Raji (cell line): Measurements from ENCODE around the gene TEDC1.
A peak's percentile ranks its signal among the peaks of the same experiment; 100 is the strongest.

ENCODE experiments used
- POLR2A ChIP-seq: IDR thresholded peaks from 2 replicates; pipeline ENCODE4 v1.6.1; 2011; ENCODE audit warnings: low read depth, low read length, control low read depth; ENCODE audit not compliant: insufficient read depth

The TEDC1 gene

GRCh38 chr14:105490572-105491365, at the start of gene TEDC1:
TEDC1 (plus strand) TSS chr14:105491246; CDS start chr14:105491376, 130 bp downstream.
- TF ChIP-seq POLR2A = peak; percentile 58

DNA sequence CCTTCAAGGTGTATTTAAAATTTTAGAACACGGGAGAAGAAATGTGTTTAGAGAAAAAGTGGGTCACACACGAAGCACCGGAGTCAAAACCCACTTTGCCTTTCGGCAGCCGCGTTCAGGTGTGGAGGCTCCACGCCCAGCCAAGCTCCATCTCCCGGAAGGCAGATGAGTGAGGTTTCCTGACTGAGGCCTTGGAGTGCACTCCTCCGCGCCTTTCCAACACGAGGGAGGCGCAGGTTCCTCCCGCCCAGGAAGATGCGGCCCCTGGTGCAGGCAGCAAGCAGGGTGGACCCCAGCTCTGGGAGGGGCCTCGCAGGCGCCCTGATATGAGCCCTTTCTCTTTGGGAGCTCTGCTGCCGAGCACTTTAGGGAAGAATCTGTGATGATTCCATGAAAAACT, 48.9 kb upstream of the TEDC1 start:
- no peak for TF ChIP-seq POLR2A

GRCh38 chr14:105442834-105443233, 48.2 kb upstream of the TEDC1 start:
- TF ChIP-seq POLR2A = no peak

DNA sequence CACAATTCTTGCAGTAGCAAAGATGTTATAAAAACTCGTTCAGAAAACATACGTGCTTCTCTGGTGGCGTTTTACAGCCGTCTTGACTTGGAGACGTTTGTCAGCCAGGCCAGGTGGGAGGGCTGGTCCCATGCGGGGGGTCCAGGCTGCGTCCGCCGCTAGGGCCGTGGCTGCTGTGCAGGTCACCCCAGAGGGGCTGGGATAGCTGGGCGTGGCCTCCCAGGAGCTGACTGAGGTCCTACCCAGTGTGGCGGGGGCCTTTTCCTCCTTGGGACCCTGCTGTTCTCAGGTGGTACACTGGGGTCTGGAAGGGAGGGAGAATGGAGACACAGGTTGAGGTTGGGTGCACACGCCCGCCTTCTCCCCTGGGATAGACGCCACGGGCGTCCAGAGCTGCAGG, 46.2 kb upstream of the TEDC1 start:
- TF ChIP-seq POLR2A = no peak

DNA sequence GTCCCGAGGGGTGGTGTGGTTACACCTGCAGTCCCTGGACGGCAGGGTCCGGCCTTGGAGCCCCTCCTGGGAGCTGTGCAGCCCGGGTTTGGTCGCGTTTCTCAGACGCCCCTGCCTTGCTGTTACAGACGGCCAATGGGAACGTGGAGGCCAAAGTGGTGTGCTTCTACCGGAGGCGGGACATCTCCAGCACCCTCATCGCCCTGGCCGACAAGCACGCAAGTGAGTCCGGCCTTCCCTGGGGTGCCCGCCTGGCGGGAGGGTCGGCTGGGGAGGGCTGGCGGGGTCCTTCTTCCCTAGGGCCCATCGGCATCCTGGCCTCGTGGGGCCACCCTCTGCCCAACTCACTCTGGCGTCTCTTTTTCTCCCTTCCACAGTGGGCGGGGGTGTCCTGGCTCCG, 45.8 kb upstream of the TEDC1 start:
- no peak for TF ChIP-seq POLR2A

DNA sequence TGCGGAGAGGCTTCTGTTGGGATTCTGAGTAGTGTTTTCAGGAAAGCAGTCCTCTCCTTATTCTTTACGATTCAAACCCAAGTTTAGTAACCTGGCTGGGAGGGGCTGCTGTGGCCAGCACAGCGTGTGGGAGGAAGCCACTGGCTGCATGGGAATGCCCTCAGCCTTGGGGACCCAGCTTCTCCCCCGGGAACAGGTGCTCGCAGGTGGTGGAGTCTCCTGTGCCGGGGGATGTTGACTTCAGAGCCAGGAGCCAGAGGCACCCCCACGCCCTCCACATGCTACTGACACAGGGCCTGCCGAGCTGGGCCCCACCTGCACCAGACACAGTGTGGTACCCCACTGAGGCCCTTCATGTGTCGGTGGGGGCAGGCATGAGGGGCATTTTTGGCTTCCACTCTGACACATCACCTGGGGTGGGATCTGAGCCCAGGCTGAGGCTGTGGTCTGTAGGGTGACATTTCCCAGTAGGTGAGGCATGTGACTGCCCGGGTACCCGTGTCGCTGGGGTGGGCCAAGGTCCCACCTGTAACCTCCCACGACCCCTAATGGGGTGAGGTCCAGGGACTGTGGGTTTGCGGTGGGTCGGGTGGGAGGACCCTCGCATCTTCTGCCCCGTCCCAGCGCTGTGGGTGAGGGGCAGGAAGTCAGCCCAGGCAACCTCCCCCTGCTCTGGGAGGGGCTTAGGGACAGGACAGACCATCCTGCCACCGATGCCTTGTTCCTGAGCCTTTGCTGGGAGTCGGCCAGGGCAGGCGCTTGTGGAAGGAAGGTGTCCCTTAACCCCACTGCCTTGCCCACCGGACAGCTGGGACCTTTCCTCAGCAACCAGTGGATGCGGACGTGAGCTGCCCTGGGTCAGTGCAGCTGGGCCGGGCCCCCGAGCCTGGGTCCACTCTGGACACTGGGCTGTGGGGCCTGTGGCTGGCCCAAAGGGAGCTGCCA, 44.9 kb upstream of the TEDC1 start:
- no peak for TF ChIP-seq POLR2A

DNA sequence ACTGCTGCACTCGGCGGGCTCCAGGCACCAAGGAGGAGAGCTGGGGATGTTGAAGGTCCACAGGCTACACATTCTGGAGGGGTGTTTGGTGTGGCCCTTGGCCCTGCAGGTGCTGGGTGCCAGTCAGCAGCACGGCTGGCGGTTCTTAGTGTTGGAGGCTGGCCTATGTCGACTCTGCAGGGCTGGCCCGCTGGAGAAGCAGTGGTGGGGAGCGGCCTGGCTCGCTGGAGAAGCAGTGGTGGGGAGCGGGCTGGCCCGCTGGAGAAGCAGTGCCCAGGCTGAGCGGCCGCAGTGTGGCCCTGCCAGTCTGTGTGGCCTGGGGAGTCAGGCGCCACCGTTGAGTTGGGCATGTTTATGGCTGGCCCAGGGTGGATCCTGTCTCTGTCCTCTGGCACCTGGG, 44.1 kb upstream of the TEDC1 start:
- no peak for TF ChIP-seq POLR2A

DNA sequence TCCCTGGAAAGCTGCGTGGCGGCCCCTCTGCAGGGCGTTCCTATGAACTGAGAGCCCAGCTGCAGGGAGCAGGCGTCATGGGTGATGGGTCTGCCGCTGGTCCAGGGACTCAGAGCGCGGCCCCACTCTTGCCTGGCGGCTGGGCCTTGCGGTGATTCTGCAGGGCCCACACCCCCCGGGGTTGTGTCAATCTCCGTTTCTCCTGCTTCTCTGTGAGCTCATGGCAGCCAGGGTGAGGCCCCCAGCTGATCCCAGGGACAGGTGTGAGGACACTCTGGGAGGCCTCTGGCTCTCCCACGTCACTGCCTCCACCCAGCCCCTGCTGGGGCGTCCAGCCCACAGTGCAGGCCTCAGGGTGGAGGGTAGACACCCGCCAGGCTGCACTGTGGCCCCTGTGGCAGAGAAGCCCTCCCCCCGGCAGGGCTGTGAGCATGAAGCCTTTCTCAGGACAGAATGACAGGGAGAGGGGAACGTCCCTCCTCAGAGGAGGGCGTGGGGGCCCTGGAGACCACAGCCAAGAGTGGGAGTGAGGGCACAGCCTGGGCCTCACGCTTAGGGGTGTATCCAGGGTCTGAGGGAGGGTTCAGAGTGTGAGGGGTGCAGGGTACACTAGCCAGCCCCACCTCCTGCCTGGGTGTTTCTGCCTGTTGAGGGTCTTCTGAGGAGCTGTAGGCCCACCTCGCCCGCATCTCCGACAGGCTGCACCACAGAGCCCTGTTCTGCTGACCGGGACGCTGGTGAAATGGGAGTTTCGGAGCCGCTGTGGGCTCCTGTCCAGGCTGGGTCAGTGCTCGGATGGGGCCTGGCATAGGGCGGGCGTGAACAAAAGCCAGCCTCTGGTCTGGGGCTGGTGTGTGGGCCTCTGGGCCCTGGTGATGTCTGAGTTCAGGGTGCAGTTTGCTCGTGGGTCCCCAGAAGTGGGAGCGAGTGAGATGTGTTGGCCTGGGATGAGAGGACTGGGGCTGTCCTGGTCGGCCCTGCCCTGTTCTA, 43.1 kb upstream of the TEDC1 start:
- no peak for TF ChIP-seq POLR2A

GRCh38 chr14:105448706-105449111, 42.3 kb upstream of the TEDC1 start:
- no peak for TF ChIP-seq POLR2A

DNA sequence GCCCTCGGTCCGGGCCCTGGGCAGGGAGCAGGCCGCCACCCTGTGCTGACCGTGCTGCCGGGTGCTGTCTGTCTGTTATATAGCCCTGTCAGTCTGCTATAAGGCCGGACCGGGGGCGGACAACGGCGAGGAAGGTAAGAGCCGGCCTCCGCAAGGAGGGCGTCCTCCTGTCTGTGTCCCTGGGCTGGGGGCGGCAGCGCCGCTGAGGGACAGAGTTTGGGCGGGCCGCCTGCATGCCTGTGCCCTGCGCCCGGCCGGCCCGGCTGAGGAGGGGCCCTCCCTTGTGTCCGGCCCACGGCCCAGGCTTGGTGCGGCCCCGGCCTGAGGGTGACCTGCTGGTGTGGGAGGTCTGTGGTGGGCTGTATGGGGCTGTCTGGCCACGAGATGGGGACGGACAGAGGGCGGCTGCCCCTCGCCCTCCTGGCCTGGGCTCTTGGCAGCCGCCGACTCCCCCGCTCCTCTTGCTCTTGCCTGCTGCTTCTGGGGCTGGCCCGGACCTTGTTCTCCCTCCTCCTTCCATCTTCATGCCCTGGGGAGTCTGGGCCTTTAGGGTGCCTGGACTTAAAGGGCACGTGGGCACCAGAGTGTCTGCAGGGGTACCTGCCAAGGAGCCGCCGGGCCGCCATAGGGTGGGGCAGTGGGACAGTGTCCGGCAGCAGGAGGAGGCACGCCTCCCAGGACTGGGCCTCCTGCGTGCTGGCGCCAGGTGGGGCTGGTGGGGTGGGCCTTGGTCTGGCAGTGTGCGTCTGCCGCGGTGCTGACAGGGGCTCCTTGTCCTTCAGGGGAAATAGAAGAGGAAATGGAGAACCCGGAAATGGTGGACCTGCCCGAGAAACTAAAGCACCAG, 41.5 kb upstream of the TEDC1 start:
- no peak for TF ChIP-seq POLR2A

GRCh38 chr14:105450123-105450505, 40.9 kb upstream of the TEDC1 start:
- TF ChIP-seq POLR2A = no peak

DNA sequence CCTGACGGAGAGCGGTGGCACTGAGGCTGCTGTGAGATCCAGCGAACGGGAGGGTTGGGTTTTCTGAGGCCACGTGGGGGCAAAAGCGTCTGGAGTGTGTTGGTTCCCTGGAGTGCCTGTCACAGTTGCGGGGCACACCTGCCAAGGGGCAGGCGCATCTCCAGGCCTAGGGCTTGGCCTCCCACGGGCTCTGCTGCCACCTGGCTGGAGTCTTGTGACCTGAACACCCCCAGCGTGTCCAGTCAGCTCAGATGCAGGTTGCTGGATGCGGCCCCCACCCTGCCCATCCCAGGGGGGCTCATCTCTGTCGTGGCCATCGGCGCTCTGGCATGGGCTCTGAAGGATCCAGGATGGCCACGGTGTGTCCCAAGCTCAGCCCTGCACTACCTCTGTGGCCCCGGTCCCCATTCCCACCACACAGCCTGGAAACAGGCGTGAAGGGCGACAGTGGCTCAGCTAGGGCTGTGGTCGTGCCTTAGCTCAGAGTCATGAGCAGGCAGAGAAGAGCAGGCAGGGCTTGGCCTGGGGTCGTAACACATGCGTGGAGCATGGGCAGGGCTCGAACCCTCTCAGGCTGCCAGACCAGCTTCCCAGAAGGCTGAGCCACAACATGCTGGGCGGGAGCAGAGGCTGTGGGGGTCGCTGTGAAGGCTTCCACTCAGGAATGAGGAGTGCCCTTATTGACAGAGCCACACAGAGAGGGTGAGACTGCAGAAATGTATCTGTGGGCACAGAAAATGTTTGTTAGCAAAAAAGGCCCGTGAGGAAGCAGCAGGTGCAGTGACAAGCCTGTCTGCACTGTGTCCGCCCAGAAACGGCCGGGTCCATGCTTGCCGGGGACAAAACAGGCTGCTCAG, 40.0 kb upstream of the TEDC1 start:
- TF ChIP-seq POLR2A = no peak

- TF ChIP-seq POLR2A = no peak
These were observed 38.1 kb upstream of the TEDC1 start for GRCh38 chr14:105452963-105453362.

- no peak for TF ChIP-seq POLR2A
These were observed 37.2 kb upstream of the TEDC1 start for GRCh38 chr14:105453847-105454246.
